B cell (primary cell): Measurements from ENCODE around the gene GLRX.

Source experiments
- EZH2 ChIP-seq: IDR thresholded peaks from 2 replicates; pipeline ENCODE4 v1.6.1; 2012; ENCODE audit warnings: borderline replicate concordance, low read depth, mild to moderate bottlenecking, moderate library complexity, low read length; ENCODE audit not compliant: insufficient read depth, poor library complexity, severe bottlenecking
- TF ChIP-seq, protein P1 (sequence below): fragments of 200-600 bp; IDR thresholded peaks from one replicate; pipeline ENCODE4 v1.8.0; 2022; ENCODE audit warnings: antibody characterized with exemption, mild to moderate bottlenecking

DNA sequence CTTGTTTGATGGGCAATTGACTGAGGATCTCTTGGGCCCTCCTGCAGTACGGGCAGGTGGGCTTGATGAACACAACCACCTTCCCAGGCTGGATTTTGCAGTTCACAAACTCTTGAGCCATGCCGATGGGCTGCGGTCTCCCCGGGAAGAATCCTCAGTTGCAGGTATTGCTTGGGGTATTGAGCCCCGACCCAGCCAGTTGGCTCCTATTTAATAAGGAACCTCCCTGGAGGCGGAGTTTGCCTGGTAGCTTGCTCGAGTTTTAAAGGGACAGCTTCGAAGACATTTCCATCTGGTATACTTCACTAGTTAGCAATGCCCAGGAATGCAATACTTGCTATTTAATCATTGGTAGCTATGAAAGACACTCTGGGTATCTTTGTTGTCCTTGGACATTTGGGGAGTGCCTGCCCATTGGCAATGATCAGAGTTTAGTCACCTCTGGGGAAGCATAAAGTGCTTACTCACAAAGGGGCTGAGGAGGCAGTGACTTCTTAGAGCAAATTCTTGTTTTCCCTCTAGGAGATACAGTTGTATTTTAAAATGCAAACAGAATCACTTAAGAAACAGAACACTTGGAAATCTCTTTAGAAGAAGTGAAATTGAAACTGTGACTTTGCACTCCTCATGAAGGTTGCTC is at the start of gene GLRX:
- TF ChIP-seq, protein P1, sequence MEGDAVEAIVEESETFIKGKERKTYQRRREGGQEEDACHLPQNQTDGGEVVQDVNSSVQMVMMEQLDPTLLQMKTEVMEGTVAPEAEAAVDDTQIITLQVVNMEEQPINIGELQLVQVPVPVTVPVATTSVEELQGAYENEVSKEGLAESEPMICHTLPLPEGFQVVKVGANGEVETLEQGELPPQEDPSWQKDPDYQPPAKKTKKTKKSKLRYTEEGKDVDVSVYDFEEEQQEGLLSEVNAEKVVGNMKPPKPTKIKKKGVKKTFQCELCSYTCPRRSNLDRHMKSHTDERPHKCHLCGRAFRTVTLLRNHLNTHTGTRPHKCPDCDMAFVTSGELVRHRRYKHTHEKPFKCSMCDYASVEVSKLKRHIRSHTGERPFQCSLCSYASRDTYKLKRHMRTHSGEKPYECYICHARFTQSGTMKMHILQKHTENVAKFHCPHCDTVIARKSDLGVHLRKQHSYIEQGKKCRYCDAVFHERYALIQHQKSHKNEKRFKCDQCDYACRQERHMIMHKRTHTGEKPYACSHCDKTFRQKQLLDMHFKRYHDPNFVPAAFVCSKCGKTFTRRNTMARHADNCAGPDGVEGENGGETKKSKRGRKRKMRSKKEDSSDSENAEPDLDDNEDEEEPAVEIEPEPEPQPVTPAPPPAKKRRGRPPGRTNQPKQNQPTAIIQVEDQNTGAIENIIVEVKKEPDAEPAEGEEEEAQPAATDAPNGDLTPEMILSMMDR, result no peak
- no peak for TF ChIP-seq EZH2
